Fibroblast of peridontal ligament (primary cell): ENCODE results near the gene INHBE.
"Not testable (repeated sequence)": the region's sequence is repeated elsewhere in the genome, so short reads cannot be mapped to it uniquely, and the experiment has no call there.

ENCODE experiments used
- DNase-seq: peaks from one replicate; pipeline ENCODE4 v3.0.0-alpha.2; 2010; ENCODE audit errors: extremely low read depth

The INHBE gene

GRCh38 chr12:57496822-57497221, 41.7 kb downstream of the INHBE start:
- no peak for DNase-seq

- no peak for DNase-seq
Observed at GRCh38 chr12:57497223-57498131, 42.4 kb downstream of the INHBE start.

GRCh38 chr12:57498132-57498502, 43.0 kb downstream of the INHBE start:
- DNase-seq: no peak

GRCh38 chr12:57498571-57498970, 43.5 kb downstream of the INHBE start:
- DNase-seq: no peak

GRCh38 chr12:57500213-57500612, 45.1 kb downstream of the INHBE start:
- DNase-seq: no peak

GRCh38 chr12:57502311-57502969, 47.3 kb downstream of the INHBE start:
- DNase-seq: not testable (repeated sequence)

GRCh38 chr12:57506541-57506940, 51.4 kb downstream of the INHBE start:
- DNase-seq: not testable (repeated sequence)
